GM12891 (cell line): ENCODE measurements around the gene CD207.

ENCODE experiments used
- PAX5 ChIP-seq: IDR thresholded peaks from 2 replicates; pipeline ENCODE4 v1.6.1; 2011; ENCODE audit warnings: low read length, moderate library complexity, mild to moderate bottlenecking; ENCODE audit not compliant: insufficient read depth, severe bottlenecking
- POLR2A ChIP-seq: IDR thresholded peaks from 2 replicates; pipeline ENCODE4 v1.6.1; 2011; ENCODE audit warnings: low read depth, low read length, control low read depth
- POLR2AphosphoS5 ChIP-seq: IDR thresholded peaks from 2 replicates; pipeline ENCODE4 v1.6.1; 2011; ENCODE audit warnings: low read depth, low read length, control low read depth
- POU2F2 ChIP-seq: IDR thresholded peaks from 2 replicates; pipeline ENCODE4 v1.6.1; 2011; ENCODE audit warnings: low read depth, mild to moderate bottlenecking, control low read depth, low read length, moderate library complexity
- SPI1 ChIP-seq: IDR thresholded peaks from 2 replicates; pipeline ENCODE4 v1.6.1; 2011; ENCODE audit warnings: low read depth, low read length, control low read depth

GRCh38 chr2:70832386-70832785 lies 3.2 kb downstream of the CD207 start:
- TF ChIP-seq POLR2AphosphoS5, result no peak
- no peak for TF ChIP-seq PAX5
- no peak for TF ChIP-seq POLR2A
- no peak for TF ChIP-seq SPI1
- TF ChIP-seq POU2F2, result no peak
